Esophagus squamous epithelium (tissue), 5 donors: Measurements from ENCODE around the gene RAP2B. TPM values are rescaled to one million over a fixed set of nuclear protein-coding genes. Genes with fewer than 3 reads are reported as not detected.

Experiments used
- DNase-seq: peaks from one replicate; lab custom pipeline; 2025; lab: John Stamatoyannopoulos, UW
- H3K27ac ChIP-seq, 4 donors: fragments of 200-600 bp; sonication (generic); one replicate each; pipeline ENCODE4 v1.5.1; 2016 to 2019; ENCODE audit warnings: mild to moderate bottlenecking in 1 of 4
- H3K27me3 ChIP-seq, 4 donors: fragments of 200-600 bp; sonication (generic); 1 replicate in 3 of 4; 2 replicates in 1 of 4; pipeline versions ENCODE4 v1.5.1 to v1.6.0; 2017 to 2021; ENCODE audit warnings: antibody characterized with exemption in 1 of 4
- H3K36me3 ChIP-seq, 3 donors: fragments of 200-600 bp; sonication (generic); one replicate each; pipeline ENCODE4 v1.5.1; 2016 to 2019
- H3K4me1 ChIP-seq, 3 donors: fragments of 200-600 bp; sonication (generic); one replicate each; pipeline ENCODE4 v1.5.1; 2017 to 2019
- H3K4me3 ChIP-seq, 4 donors: fragments of 200-600 bp; sonication (generic); 1 replicate in 3 of 4; 2 replicates in 1 of 4; pipeline ENCODE4 v1.5.1; 2016 to 2019; ENCODE audit warnings: mild to moderate bottlenecking in 2 of 4, moderate library complexity in 1 of 4
- H3K9me3 ChIP-seq, 3 donors: fragments of 200-600 bp; sonication (generic); one replicate each; pipeline ENCODE4 v1.5.1; 2016 to 2019
- CTCF ChIP-seq, 6 experiments: fragments of 450-650 bp in 4 of 6; fragments of 200-600 bp in 2 of 6; sonication (generic) in 2 of 6; IDR thresholded peaks; one replicate each; pipeline ENCODE4 v1.5.1; 2016 to 2019; ENCODE audit warnings: antibody characterized with exemption in 6 of 6, mild to moderate bottlenecking in 4 of 6, moderate library complexity in 4 of 6
- POLR2A ChIP-seq, 4 donors: fragments of 450-650 bp; IDR thresholded peaks; one replicate each; pipeline ENCODE4 v1.6.1; 2017; ENCODE audit warnings: antibody characterized with exemption in 4 of 4, mild to moderate bottlenecking in 4 of 4, moderate library complexity in 3 of 4
- WGBS, 2 donors: methylation state at CpG; one replicate each; pipeline ENCODE4 v1.1.5; 2018; 5-methylcytosine and 5-hydroxymethylcytosine counted together
- intact Hi-C: fragments of 100-400 bp; cut with DNase I; formaldehyde crosslinking; loops from one replicate; pipeline ENCODE4 v1.15.0; 2022
- total RNA-seq, 4 donors: library from RNA; depleted of rRNA; stranded (reverse); fragments of >200 nt; gene quantifications; one replicate each; pipeline ENCODE4 v1.1.0, GENCODE V29; 2016
- donor health status: DM: yes; HTN: yes; CAD: no.

RAP2B gene
- total RNA-seq, 4 donors from 2014 or later: 20.1 to 39.5 (median 29.7) TPM

GRCh38 chr3:153195349-153195879 lies 33.4 kb downstream of the RAP2B start:
- 78 to 79% methylated on average over 5 of the region's 5 CpGs for WGBS, 2 donors
- Histone ChIP-seq H3K27me3 (no peaks in the 10 kb centered on the region), H3K9me3 (no peaks in the 10 kb centered on the region), H3K27ac (no peak overlapping the region), H3K4me3 (no peak overlapping the region), H3K36me3 (no peaks in the 10 kb centered on the region), H3K4me1 (no peaks in the 10 kb centered on the region)
- intact Hi-C loops: no loop called here
- DNase-seq: no peak
- no peak for TF ChIP-seq POLR2A (IDR thresholded peaks at IDR 0.05)
- no peak for TF ChIP-seq CTCF (IDR thresholded peaks at IDR 0.05)

- no peaks in the 10 kb centered on the region for H3K27me3 ChIP-seq
- TF ChIP-seq CTCF (IDR thresholded peaks at IDR 0.05) (no peak), POLR2A (IDR thresholded peaks at IDR 0.05) (no peak)
- H3K9me3 ChIP-seq: no peaks in the 10 kb centered on the region
- H3K4me1 ChIP-seq: peaks cover 0 to 16% (median 7%) of the 10 kb centered on the region in 3 donors
- H3K4me3 ChIP-seq: no peak overlapping the region
- no peak for DNase-seq
- peak overlapping the region in 1 of 4 donors; percentile 19 for H3K27ac ChIP-seq
- intact Hi-C loops: no loop called here
- WGBS, 2 donors: 29 to 37% methylated on average over 6 to 8 of the region's 8 CpGs
- H3K36me3 ChIP-seq: no peaks in the 10 kb centered on the region
Observed at GRCh38 chr3:153209596-153209995, 47.6 kb downstream of the RAP2B start.

- no peak for DNase-seq
- Histone ChIP-seq H3K9me3 (no peaks in the 10 kb centered on the region), H3K4me3 (no peak overlapping the region), H3K4me1 (peaks cover 0 to 16% (median 7%) of the 10 kb centered on the region in 3 donors), H3K27ac (peak overlapping the region in 1 of 4 donors; percentile 19), H3K36me3 (no peaks in the 10 kb centered on the region), H3K27me3 (no peaks in the 10 kb centered on the region)
- WGBS, 2 donors: 46 to 47% methylated on average over 3 of the region's 3 CpGs
- intact Hi-C loops: no loop called here
- TF ChIP-seq POLR2A (IDR thresholded peaks at IDR 0.05) (no peak), CTCF (IDR thresholded peaks at IDR 0.05) (no peak)
Observed at GRCh38 chr3:153210146-153210545, 48.1 kb downstream of the RAP2B start.

- no peak overlapping the region for H3K4me3 ChIP-seq
- no peak for DNase-seq
- H3K4me1 ChIP-seq: peaks cover 0 to 17% (median 7%) of the 10 kb centered on the region in 3 donors
- no peaks in the 10 kb centered on the region for H3K36me3 ChIP-seq
- 87 to 93% methylated on average over 1 of the region's 1 CpG for WGBS, 2 donors
- intact Hi-C loops: no loop called here
- H3K9me3 ChIP-seq: no peaks in the 10 kb centered on the region
- TF ChIP-seq CTCF (IDR thresholded peaks at IDR 0.05): no peak
- no peak for TF ChIP-seq POLR2A (IDR thresholded peaks at IDR 0.05)
- no peak overlapping the region for H3K27ac ChIP-seq
- no peaks in the 10 kb centered on the region for H3K27me3 ChIP-seq
Observed at GRCh38 chr3:153210660-153211059, 48.6 kb downstream of the RAP2B start.

- intact Hi-C loops: no loop called here
- Histone ChIP-seq H3K4me3 (no peak overlapping the region), H3K36me3 (no peaks in the 10 kb centered on the region), H3K27ac (no peak overlapping the region), H3K9me3 (no peaks in the 10 kb centered on the region), H3K4me1 (peaks cover 0 to 16% (median 8%) of the 10 kb centered on the region in 3 donors), H3K27me3 (no peaks in the 10 kb centered on the region)
- WGBS, 2 donors: 67 to 88% methylated on average over 1 of the region's 1 CpG
- TF ChIP-seq POLR2A (IDR thresholded peaks at IDR 0.05): no peak
- no peak for TF ChIP-seq CTCF (IDR thresholded peaks at IDR 0.05)
- DNase-seq: no peak
Observed at GRCh38 chr3:153215497-153215896, 53.5 kb downstream of the RAP2B start.
